Measurements from ENCODE around the gene CADM2. TPM values are rescaled to one million over a fixed set of nuclear protein-coding genes. Genes with fewer than 3 reads are reported as not detected.

Gene CADM2
- total RNA-seq, 1 experiment from 2014 or later = not detected

DNA sequence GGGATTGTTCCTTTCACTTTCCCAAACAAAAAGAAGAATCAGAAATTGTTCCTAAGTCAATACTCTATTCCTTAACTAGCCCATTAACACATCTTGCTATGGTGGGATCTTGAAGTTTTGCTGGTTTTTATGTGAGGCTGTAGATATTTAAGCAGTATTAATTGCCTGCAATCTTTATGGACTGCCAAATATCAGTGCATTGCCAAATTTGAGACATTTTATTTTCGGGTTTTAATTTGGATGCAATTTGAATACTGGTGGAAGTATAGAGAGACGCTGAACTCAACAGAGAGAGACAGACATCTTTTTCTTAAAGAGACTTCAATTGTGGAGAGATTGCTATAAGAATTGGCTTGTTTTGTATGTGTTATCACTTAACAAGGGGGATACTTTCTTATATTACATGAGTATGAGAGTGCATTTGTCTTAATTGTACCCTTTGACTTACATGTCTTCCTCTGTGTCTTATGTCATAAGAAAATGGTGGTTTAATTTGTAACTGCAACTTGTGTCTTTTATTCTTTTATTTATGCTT, 10.0 kb downstream of the CADM2 start:
- Histone ChIP-seq H3K4me3 (replicated peaks in 1 of 2; ENCODE audit: low read depth in 1 of 2, low read length in 2 of 2) (no peak overlapping the region), H2AFZ (ENCODE audit: low read depth, low read length, poor library complexity, severe bottlenecking) (no peak overlapping the region), H3K9me2 (ENCODE audit: insufficient read depth) (no peaks in the 10 kb centered on the region), H3K36me3 (ENCODE audit: control insufficient read depth in 1 of 2, insufficient read depth in 2 of 2, low read length in 2 of 2) (no peaks in the 10 kb centered on the region), H3K27me3 (ENCODE audit: insufficient read depth, low read length) (no peaks in the 10 kb centered on the region), H3K9ac (ENCODE audit: low read length) (no peak overlapping the region), H3K4me2 (ENCODE audit: low read length) (no peak overlapping the region), H3K4me1 (ENCODE audit: control insufficient read depth in 1 of 2, insufficient read depth in 2 of 2, low read length in 2 of 2) (no peaks in the 10 kb centered on the region), H4K20me1 (ENCODE audit: insufficient read depth) (no peaks in the 10 kb centered on the region), H3K79me2 (ENCODE audit: insufficient read depth, low read length) (no peaks in the 10 kb centered on the region), H3K27ac (ENCODE audit: low read depth, low read length) (no peak overlapping the region), H3K9me3 (ENCODE audit: control insufficient read depth in 1 of 2, insufficient read depth in 1 of 2, low read depth in 1 of 2, low read length in 2 of 2) (peaks cover 6 to 8% of the 10 kb centered on the region in 2 experiments; a peak in 2 of 4 replicates)
- no peak for DNase-seq (ENCODE audit: low read depth, low spot score)
- no TSS peak for BruUV-seq (replicated peaks)
- intact Hi-C loops (cut with micrococcal nuclease) = no loop called here
- ATAC-seq = no peak
- ChIA-PET RAD21 (ENCODE audit: low non-redundant PET in 1 of 2, low total read pairs in 2 of 2, uncharacterized antibody in 2 of 2, unreplicated experiment in 2 of 2) (no interaction called here), CTCF (no interaction called here), POLR2A (no interaction called here)
- TF ChIP-seq EGR1 (IDR thresholded peaks at IDR 0.05; ENCODE audit: low read depth) = no peak

DNA sequence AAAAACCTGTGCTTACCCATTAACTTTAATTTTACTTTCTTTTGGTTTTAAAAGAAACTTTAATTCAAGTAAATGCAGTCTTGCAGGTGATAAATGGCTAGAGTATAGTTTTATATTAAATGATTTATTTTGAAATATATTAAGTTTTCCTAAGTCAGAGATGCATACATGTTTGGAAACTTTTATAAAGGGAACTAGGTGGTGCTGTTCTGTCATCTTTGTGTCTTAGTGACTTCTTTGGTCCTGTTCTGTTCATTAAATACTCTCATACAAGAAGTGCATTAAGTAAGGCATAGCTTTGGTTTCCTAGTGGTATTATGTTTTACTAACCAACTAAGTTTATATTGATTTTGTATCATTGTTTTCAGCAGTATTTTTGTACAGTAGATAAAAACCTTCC, 15.6 kb downstream of the CADM2 start:
- intact Hi-C loops (cut with micrococcal nuclease) = no loop called here
- Histone ChIP-seq H3K4me3 (replicated peaks in 1 of 2; ENCODE audit: low read depth in 1 of 2, low read length in 2 of 2) (no peak overlapping the region), H3K79me2 (ENCODE audit: insufficient read depth, low read length) (no peaks in the 10 kb centered on the region), H3K36me3 (ENCODE audit: control insufficient read depth in 1 of 2, insufficient read depth in 2 of 2, low read length in 2 of 2) (no peaks in the 10 kb centered on the region), H3K4me2 (ENCODE audit: low read length) (no peak overlapping the region), H3K27me3 (ENCODE audit: insufficient read depth, low read length) (no peaks in the 10 kb centered on the region), H3K9me3 (ENCODE audit: control insufficient read depth in 1 of 2, insufficient read depth in 1 of 2, low read depth in 1 of 2, low read length in 2 of 2) (peaks cover 5 to 10% of the 10 kb centered on the region in 2 experiments; a peak in 3 of 4 replicates), H4K20me1 (ENCODE audit: insufficient read depth) (no peaks in the 10 kb centered on the region), H3K9me2 (ENCODE audit: insufficient read depth) (no peaks in the 10 kb centered on the region), H3K4me1 (ENCODE audit: control insufficient read depth in 1 of 2, insufficient read depth in 2 of 2, low read length in 2 of 2) (no peaks in the 10 kb centered on the region), H3K27ac (ENCODE audit: low read depth, low read length) (no peak overlapping the region), H3K9ac (ENCODE audit: low read length) (no peak overlapping the region), H2AFZ (ENCODE audit: low read depth, low read length, poor library complexity, severe bottlenecking) (no peak overlapping the region)
- RAD21 ChIA-PET (ENCODE audit: low non-redundant PET in 1 of 2, low total read pairs in 2 of 2, uncharacterized antibody in 2 of 2, unreplicated experiment in 2 of 2) = no interaction called here
- TF ChIP-seq, protein P1, sequence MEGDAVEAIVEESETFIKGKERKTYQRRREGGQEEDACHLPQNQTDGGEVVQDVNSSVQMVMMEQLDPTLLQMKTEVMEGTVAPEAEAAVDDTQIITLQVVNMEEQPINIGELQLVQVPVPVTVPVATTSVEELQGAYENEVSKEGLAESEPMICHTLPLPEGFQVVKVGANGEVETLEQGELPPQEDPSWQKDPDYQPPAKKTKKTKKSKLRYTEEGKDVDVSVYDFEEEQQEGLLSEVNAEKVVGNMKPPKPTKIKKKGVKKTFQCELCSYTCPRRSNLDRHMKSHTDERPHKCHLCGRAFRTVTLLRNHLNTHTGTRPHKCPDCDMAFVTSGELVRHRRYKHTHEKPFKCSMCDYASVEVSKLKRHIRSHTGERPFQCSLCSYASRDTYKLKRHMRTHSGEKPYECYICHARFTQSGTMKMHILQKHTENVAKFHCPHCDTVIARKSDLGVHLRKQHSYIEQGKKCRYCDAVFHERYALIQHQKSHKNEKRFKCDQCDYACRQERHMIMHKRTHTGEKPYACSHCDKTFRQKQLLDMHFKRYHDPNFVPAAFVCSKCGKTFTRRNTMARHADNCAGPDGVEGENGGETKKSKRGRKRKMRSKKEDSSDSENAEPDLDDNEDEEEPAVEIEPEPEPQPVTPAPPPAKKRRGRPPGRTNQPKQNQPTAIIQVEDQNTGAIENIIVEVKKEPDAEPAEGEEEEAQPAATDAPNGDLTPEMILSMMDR (IDR thresholded peaks at IDR 0.05 in 2 of 3, conservative IDR thresholded peaks at IDR 0.05 in 1 of 3; ENCODE audit: borderline replicate concordance in 1 of 3, insufficient read depth in 1 of 3, low read depth in 2 of 3, low read length in 2 of 3) = no peak
- POLR2A ChIA-PET = no interaction called here
- no TSS peak for BruUV-seq (replicated peaks)
- DNase-seq (ENCODE audit: low read depth, low spot score) (no peak), ATAC-seq (no peak)
- CTCF ChIA-PET = no interaction called here
